Adipocyte (in vitro differentiated cells): Measurements from ENCODE around the gene ZNF554.
"Not testable (repeated sequence)": the region's sequence is repeated elsewhere in the genome, so short reads cannot be mapped to it uniquely, and the experiment has no call there.

Experiments
- DNase-seq: peaks from one replicate; pipeline ENCODE4 v3.0.0-alpha.2; 2015; ENCODE audit warnings: low read depth
- H3K27me3 ChIP-seq: replicated peaks from 2 replicates; pipeline ENCODE4 v1.7.0; 2013; ENCODE audit warnings: mild to moderate bottlenecking, low read length, moderate library complexity; ENCODE audit not compliant: control insufficient read depth, insufficient read depth
- H3K36me3 ChIP-seq: 2 replicates; pipeline ENCODE4 v1.7.0; 2013; ENCODE audit warnings: low read length, mild to moderate bottlenecking, moderate library complexity; ENCODE audit not compliant: control insufficient read depth, insufficient read depth, severe bottlenecking
- H3K4me1 ChIP-seq: 2 replicates; pipeline ENCODE4 v1.7.0; 2013; ENCODE audit warnings: mild to moderate bottlenecking, low read length, moderate library complexity; ENCODE audit not compliant: control insufficient read depth, insufficient read depth
- H3K4me3 ChIP-seq: 2 replicates; pipeline ENCODE4 v1.7.0; 2013; ENCODE audit warnings: mild to moderate bottlenecking, low read length, moderate library complexity
- H3K9ac ChIP-seq: 2 replicates; pipeline ENCODE4 v1.7.0; 2013; ENCODE audit warnings: mild to moderate bottlenecking, low read length, moderate library complexity
- H3K9me3 ChIP-seq: 2 replicates; pipeline ENCODE4 v1.7.0; 2013; ENCODE audit warnings: mild to moderate bottlenecking, low read length, moderate library complexity; ENCODE audit not compliant: control insufficient read depth

The ZNF554 gene

DNA sequence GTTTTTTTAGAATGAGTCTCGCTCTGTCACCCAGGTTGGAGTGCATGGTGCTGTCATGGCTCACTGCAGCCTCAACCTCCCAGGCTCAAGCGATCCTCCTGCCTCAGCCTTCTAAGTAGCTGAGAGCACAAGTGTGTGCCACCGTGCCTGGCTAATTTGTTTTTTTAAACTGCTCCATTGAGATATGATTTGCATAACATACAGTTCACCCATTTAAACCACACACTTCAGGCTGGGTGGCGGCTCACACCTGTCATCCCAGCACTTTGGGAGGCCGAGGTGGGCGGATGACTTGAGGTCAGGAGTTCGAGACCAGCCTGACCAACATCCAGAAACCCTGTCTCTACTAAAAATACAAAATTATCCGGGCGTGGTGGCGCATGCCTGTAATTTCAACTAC is 27.0 kb upstream of the ZNF554 start:
- H3K27me3 ChIP-seq, H3K4me1 ChIP-seq, H3K9ac ChIP-seq, DNase-seq, H3K9me3 ChIP-seq, H3K4me3 ChIP-seq: not testable (repeated sequence)
- peaks cover 36% of the 10 kb centered on the region for H3K36me3 ChIP-seq

DNA sequence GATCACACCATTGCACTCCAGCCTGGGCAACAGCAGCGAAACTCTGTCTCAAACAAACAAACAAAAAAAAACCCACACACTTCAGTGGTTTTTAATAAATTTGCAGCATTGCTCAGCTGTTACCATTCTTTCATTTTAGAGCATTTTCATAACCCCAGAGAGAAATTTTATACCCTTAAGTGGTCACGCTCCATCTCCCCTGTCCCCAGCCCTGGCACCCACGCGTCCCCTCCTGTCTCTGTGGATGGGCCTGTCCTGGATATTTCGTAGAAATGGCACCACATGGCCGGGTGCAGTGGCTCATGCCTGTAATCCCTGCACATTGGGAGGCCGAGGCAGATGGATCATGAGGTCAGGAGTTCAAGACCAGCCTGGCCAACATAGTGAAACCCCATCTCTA is 26.5 kb upstream of the ZNF554 start:
- no peak overlapping the region for H3K4me3 ChIP-seq
- no peak for DNase-seq
- no peak overlapping the region for H3K9ac ChIP-seq
- H3K4me1 ChIP-seq = no peaks in the 10 kb centered on the region
- no peaks in the 10 kb centered on the region for H3K27me3 ChIP-seq
- H3K36me3 ChIP-seq = peaks cover 36% of the 10 kb centered on the region
- no peaks in the 10 kb centered on the region for H3K9me3 ChIP-seq

DNA sequence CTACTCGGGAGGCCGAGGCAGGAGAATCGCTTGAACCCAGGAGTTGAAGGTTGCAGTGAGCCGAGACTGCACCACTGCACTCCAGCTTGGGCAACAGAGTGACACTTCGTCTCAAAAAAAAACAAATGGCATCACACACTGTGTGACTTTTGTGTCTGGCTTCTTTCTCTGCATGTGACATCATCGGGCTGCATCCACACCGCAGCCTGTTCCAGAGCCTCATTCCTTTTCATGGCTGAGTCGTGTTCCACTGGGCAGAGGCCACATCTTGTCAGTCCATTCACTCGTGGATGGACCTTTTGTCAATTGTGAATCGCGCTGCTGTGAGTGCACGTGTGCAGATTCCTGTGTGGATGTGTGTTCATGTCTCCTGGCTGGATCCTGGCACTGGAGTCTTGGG is 26.1 kb upstream of the ZNF554 start:
- no peaks in the 10 kb centered on the region for H3K27me3 ChIP-seq
- no peak overlapping the region for H3K4me3 ChIP-seq
- H3K9me3 ChIP-seq = no peaks in the 10 kb centered on the region
- H3K36me3 ChIP-seq = peaks cover 36% of the 10 kb centered on the region
- H3K4me1 ChIP-seq = peaks cover 2% of the 10 kb centered on the region
- no peak overlapping the region for H3K9ac ChIP-seq
- DNase-seq = no peak

DNA sequence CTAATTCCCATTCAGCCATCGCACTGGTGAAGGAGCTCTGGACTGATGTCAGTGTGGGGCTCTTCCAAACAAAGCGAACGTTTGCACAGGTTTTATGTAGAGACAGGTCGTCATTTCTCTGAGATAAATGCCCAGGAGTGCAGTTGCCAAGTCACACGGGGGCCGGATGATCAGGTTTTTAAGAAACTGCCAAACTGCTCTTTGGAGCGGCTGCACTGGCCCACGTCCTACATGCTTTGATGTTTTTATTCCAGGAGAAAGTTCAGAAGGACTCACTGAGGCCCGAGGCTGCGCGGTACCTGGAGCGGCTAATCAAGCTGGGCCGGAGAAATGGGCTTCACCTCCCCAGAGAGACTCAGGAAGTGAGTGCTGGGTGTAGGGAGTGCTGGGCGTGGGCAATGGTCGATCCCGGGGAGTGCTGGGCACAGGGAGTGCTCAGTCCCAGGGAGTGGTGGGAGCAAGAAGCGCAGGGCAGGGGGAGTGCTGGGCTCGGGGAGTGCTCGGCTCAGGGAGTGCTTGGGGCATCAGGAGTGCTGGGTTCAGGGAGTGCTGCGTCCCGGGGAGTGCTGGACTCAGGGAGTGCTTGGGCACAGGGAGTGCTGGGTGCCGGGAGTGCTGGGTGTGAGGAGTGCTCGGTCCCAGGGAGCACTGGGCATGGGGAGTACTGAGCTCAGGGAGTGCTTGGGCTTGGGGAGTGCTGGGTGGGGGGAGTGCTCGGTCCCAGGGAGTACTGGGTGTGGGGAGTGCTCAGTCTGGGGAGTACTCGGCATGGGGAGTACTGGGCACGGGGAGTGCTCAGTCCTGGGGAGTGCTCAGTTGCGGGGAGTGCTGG is 23.6 kb upstream of the ZNF554 start:
- Histone ChIP-seq H3K4me3 (no peak overlapping the region), H3K27me3 (no peaks in the 10 kb centered on the region), H3K9ac (no peak overlapping the region), H3K9me3 (no peaks in the 10 kb centered on the region), H3K4me1 (peaks cover 4% of the 10 kb centered on the region), H3K36me3 (peaks cover 31% of the 10 kb centered on the region)
- no peak for DNase-seq

DNA sequence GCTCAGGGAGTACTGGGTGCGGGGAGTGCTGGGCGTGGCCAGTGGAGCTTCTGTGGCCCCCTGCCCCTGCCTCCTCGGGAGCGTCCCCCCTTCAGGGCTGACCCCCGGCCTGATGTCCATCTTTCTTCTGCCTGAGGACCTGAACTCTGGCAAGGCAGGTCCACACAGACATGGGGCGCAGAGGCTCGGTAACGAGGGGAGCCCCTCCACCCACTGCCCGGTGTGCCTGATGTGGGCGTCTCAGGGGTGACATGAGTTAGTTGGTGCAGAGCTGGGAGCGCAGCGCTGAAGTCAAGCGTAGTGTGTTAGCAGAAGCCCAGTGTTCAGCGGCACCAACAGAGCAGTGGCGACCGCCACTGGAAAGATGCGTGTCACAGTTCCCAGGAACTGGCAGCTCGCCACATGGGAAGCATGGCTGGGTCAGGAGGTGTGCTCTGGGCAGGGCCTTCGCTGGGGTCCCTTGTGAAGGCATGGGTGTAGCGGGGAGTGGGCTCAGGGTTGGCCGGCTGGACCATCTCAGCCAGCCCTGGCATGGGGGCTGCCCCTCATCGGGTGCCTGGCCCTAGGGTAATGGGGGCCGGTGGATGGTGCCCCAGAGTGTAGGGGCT is 22.9 kb upstream of the ZNF554 start:
- peaks cover 37% of the 10 kb centered on the region for H3K36me3 ChIP-seq
- H3K4me3 ChIP-seq = no peak overlapping the region
- H3K9me3 ChIP-seq = no peaks in the 10 kb centered on the region
- no peaks in the 10 kb centered on the region for H3K27me3 ChIP-seq
- H3K4me1 ChIP-seq = peaks cover 4% of the 10 kb centered on the region
- no peak for DNase-seq
- H3K9ac ChIP-seq = no peak overlapping the region

DNA sequence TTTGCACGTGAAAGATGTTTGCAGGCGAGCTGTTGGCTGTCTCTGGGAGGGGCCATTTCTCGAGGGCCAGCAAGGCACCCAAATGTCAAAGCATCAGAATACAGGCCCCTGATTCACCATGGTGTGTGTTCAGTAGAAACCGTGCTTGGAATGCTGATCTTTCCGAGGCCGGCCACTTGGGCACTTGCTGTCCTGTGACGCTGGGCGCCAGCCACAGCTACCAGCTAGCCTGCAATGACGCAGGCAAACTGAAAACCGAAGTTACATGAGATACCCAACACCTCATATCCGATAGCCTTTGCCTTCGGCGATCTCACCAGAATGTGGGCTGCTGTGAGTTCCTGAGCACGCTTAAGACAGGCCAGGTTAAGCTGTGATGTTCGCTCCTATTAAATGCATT is 22.4 kb upstream of the ZNF554 start:
- no peak for DNase-seq
- H3K27me3 ChIP-seq = no peaks in the 10 kb centered on the region
- H3K4me1 ChIP-seq = peaks cover 4% of the 10 kb centered on the region
- peaks cover 38% of the 10 kb centered on the region for H3K36me3 ChIP-seq
- no peaks in the 10 kb centered on the region for H3K9me3 ChIP-seq
- H3K9ac ChIP-seq = no peak overlapping the region
- no peak overlapping the region for H3K4me3 ChIP-seq

DNA sequence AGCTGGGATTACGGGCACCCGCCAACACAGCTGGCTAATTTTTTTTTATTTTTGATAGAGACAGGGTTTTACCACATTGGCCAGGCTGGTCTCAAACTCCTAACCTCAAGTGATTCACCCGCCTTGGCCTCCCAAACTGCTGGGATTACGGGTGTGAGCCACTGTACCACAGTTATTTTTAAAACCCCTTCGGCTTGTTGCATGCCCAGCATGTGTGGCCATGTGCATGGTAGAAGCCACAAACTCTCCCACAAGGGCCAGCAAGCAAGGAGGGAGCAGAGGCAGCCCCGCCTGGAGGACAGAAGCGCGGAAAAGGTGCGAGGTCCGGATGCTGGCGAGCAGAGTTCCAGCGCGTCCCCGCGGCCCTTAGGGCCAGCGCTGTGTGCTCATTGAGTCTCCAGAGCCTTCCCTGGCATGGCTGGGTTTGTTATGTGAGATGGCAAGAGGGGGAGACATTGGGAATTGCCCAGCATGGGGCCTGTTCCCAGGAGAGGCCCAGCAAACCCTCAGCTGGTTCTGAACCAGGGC is 21.4 kb upstream of the ZNF554 start:
- Histone ChIP-seq H3K4me1 (peaks cover 4% of the 10 kb centered on the region), H3K27me3 (no peaks in the 10 kb centered on the region), H3K9me3 (no peaks in the 10 kb centered on the region), H3K4me3 (no peak overlapping the region), H3K36me3 (peaks cover 38% of the 10 kb centered on the region), H3K9ac (no peak overlapping the region)
- no peak for DNase-seq

DNA sequence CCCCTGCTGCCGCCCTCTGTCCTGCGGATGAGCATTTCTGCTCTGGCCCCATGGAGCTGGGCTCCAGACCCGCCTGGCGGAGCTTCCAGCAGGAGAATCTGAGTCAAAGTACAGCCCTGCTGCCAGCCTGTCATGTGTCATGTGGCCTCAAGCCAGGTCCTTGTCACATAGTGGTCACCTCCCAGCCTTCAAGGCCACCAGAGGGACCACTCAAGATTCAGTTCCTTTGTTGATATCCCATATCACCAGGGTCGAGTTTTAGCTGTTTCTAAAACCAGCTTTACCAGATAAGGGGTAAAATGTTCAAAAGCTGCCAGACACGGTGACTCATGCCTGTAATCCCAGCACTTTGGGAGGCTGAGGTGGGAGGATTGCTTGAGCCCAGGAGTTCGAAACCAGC is 20.9 kb upstream of the ZNF554 start:
- no peak for DNase-seq
- H3K36me3 ChIP-seq = peaks cover 36% of the 10 kb centered on the region

DNA sequence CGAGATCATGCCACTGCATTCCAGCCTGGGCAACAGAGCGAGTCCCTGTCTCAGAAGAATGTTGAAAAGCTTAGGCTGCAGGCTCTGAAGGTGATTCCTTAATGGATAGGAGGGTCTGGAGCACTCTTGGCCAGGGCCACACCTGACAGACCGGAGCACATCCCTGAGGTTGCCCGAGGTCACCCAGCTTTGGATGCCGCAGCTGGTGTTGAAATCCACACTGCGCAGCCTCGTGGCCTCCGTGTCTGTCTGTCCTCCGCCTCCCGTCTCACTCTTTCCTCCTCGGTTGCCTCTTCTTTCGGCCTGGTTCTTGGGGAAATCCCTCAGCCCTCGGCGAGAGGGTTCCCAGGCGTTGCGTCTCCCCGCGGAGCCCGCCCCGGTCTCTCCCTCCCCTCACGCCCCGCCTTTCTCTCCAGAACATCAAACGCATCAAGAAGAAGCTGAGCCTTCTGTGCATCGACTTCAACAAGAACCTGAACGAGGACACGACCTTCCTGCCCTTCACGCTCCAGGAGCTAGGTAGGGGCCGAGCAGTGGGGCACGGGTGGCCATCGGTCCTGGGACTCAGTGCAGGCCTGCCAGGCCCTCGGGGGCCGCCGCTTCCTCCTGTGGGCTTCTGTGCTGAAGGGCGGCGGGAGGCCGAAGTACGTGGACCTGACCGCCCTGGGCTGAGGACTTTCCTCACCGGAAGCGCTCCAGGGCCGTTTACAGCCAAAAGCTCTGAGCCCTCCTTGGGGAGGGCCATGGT is 20.2 kb upstream of the ZNF554 start:
- H3K36me3 ChIP-seq = peaks cover 32% of the 10 kb centered on the region
- no peaks in the 10 kb centered on the region for H3K9me3 ChIP-seq
- H3K9ac ChIP-seq = no peak overlapping the region
- H3K4me1 ChIP-seq = peaks cover 4% of the 10 kb centered on the region
- no peak for DNase-seq
- no peak overlapping the region for H3K4me3 ChIP-seq
- H3K27me3 ChIP-seq = no peaks in the 10 kb centered on the region

More for the DNA sequence above, 20.9 kb upstream of the ZNF554 start:
- Histone ChIP-seq H3K27me3 (no peaks in the 10 kb centered on the region), H3K9me3 (no peaks in the 10 kb centered on the region), H3K4me1 (peaks cover 4% of the 10 kb centered on the region), H3K9ac (no peak overlapping the region), H3K4me3 (no peak overlapping the region)

DNA sequence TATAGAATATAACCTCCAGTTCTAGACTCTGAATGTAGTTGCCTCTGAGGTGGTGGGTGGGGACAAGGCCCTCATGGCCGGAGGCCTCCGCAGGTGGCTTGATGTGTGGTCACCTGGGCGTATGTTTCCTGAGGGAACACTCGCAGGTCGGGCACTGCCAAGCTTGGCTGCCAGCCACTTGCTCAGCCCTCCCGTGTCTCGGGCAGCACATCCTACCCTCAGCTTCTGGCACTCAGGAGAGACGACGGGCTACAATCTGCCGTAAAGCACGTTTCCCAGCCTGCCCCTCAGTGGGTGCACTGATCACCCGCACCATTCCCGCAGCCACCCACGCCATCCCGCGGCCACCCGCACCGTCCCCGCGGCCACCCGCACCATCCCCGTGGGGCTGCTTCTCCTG is 19.2 kb upstream of the ZNF554 start:
- Histone ChIP-seq H3K36me3 (peaks cover 30% of the 10 kb centered on the region), H3K27me3 (no peaks in the 10 kb centered on the region), H3K9me3 (no peaks in the 10 kb centered on the region), H3K4me3 (no peak overlapping the region), H3K9ac (no peak overlapping the region), H3K4me1 (peaks cover 4% of the 10 kb centered on the region)
- DNase-seq = no peak

DNA sequence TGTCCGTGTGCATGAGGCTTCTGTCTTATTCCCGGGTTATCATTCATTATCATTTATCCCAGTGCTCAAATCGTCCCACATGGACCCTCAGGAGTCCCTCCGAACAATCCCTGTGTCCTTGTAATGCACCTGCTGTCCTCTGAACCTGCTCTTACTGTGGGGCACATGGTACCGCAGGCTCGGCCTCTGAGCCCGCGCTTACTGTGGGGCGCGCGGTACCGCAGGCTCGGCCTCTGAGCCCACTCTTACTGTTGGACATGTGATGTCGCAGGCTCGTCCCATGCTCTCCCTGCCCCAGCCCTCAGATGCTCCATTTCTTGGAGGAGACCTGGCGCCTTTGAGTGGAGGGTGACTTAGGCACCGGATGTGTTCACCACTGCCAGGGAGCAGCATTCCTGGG is 16.8 kb upstream of the ZNF554 start:
- H3K9me3 ChIP-seq = no peaks in the 10 kb centered on the region
- H3K36me3 ChIP-seq = peaks cover 24% of the 10 kb centered on the region
- H3K27me3 ChIP-seq = no peaks in the 10 kb centered on the region
- no peak overlapping the region for H3K4me3 ChIP-seq
- peaks cover 4% of the 10 kb centered on the region for H3K4me1 ChIP-seq
- DNase-seq = no peak
- no peak overlapping the region for H3K9ac ChIP-seq
